Activated gamma-delta T cell treated with anti-CD3 and anti-CD28 coated beads, Interleukin-2, amount 50 U/mL, for 16 hours (primary cell): ENCODE measurements around the gene SLC15A2.

ENCODE experiments used
- DNase-seq: peaks from one replicate; pipeline ENCODE4 v3.0.0-alpha.2; 2020; ENCODE audit warnings: low read depth

Gene SLC15A2

DNA sequence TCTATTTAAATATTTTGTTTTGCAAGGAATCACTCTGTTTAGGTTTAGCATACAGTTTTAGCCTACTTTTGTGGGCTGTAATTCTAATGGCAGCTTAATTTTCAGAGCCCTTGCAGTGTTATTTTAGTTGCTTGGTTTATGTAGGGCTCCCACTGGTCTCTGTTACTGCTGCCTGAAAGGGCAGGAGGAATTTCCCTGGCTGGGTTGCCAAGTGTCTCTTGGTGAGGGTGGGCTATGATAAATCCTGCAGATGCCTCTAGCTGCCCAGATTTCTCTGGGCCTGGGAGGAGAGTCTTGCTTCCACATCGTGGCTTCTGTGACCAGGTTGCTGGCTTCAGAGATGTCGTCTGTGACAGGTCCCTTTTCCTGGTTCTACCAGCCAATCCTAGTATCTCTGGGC lies 91.6 kb downstream of the SLC15A2 start:
- no peak for DNase-seq

DNA sequence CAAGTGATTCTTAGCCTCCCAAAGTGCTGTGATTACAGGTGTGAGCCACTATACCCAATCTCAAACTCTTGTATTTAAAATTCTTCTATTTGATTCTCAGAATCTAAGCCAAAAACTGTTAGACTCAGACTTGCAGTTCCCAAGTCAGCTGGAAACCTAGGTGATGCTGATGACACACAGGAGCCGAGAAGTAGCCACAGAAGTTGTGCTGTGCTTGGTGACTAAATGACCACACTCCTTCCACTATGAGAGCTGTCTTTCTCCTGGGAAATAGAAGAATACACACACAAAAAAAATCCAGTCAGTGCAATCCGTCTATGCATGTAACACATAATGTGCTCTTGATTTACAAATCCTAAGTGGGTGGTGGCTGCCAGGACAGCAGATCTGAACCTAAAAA lies 93.9 kb downstream of the SLC15A2 start:
- no peak for DNase-seq

GRCh38 chr3:121989943-121990342 lies 95.7 kb downstream of the SLC15A2 start:
- DNase-seq: no peak

GRCh38 chr3:121992601-121993560 lies 98.7 kb downstream of the SLC15A2 start:
- DNase-seq: no peak
